Duodenal mucosa (tissue), 2 donors: ENCODE data around the gene AAMP.
"Not testable (repeated sequence)": the region's sequence is repeated elsewhere in the genome, so short reads cannot be mapped to it uniquely, and the experiment has no call there.

ENCODE experiments used
- H3K27ac ChIP-seq: one replicate; pipeline ENCODE4 v1.7.0; 2013; ENCODE audit warnings: low read depth, low read length
- H3K27me3 ChIP-seq, 2 donors: one replicate each; pipeline ENCODE4 v1.7.0; 2013; ENCODE audit warnings: low read length in 2 of 2, control low read depth in 1 of 2; ENCODE audit not compliant: insufficient read depth in 2 of 2, control insufficient read depth in 1 of 2
- H3K36me3 ChIP-seq, 2 donors: one replicate each; pipeline ENCODE4 v1.7.0; 2013; ENCODE audit warnings: low read length in 2 of 2, control low read depth in 1 of 2; ENCODE audit not compliant: insufficient read depth in 2 of 2, control insufficient read depth in 1 of 2
- H3K4me1 ChIP-seq, 2 donors: one replicate each; pipeline ENCODE4 v1.7.0; 2013; ENCODE audit warnings: low read length in 2 of 2, control low read depth in 1 of 2; ENCODE audit not compliant: insufficient read depth in 2 of 2, control insufficient read depth in 1 of 2
- H3K4me3 ChIP-seq, 2 donors: one replicate each; pipeline ENCODE4 v1.7.0; 2013; ENCODE audit warnings: low read length in 2 of 2, low read depth in 1 of 2
- H3K9ac ChIP-seq, 2 donors: one replicate each; pipeline ENCODE4 v1.7.0; 2013; ENCODE audit warnings: low read length in 2 of 2, low read depth in 1 of 2
- H3K9me3 ChIP-seq, 2 donors: one replicate each; pipeline ENCODE4 v1.7.0; 2013; ENCODE audit warnings: low read length in 2 of 2, control low read depth in 1 of 2; ENCODE audit not compliant: control insufficient read depth in 1 of 2

AAMP gene

DNA sequence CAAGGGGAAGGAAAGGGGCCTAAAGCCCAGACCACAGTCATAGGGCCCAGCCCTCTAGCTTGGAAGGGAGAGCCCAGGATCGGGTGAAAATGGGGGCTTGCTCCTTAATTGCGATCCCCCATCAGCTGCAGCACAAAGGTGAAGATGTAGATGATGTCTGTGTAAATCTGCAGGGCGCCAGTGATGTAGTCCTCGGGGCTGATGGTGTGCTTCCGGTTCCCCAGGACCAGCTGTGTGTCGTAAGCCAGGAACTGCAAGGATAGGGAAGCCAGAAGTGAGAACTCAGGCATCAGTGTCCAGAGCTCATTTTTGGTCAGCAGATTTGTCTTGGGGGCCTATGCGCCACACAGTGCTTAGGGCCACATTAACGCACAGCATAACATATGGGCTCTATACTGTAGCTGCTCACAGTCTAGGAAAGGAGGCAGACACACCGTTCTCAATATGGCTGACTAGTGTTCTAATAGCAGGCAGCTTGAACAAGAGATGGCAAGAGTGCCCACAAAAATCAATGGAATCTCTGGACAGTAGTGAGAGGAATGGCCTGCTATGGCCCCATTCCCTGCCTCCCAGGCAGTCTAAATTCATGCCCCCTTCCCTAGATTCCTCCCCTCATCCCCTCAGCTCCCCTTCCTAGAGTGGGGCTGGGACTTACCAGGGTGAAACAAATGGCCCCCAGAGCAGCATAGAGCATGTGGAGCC is 5.6 kb upstream of the AAMP start:
- no peak overlapping the region for H3K4me3 ChIP-seq
- H3K9me3 ChIP-seq: no peaks in the 10 kb centered on the region
- H3K27ac ChIP-seq: no peak overlapping the region
- H3K4me1 ChIP-seq: peaks cover 25 to 32% of the 10 kb centered on the region in 2 donors
- no peaks in the 10 kb centered on the region for H3K27me3 ChIP-seq
- peaks cover 64 to 70% of the 10 kb centered on the region in 2 donors for H3K36me3 ChIP-seq
- H3K9ac ChIP-seq: peak overlapping the region in 1 of 2 donors; percentile 28

DNA sequence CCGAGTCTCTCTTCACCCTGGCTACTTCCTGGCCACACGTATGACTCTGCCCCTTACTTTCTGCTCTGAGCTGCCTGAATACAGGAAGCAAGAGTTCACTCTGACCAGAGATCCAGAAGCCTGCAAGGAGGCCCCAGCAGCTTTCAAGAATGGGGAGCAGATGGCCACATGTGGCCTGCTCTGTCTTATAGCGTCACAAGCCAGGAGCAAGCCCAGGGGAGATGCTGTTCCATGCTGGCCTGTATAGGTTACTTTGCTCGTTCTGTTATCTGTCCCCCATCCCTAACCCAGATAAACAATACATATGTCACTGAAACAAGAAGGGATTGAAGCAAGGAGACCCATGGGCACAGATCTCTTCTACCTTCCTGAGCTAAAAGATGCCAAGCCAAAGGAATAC is 4.6 kb upstream of the AAMP start:
- Histone ChIP-seq H3K4me3 (no peak overlapping the region), H3K9me3 (no peaks in the 10 kb centered on the region), H3K36me3 (peaks cover 55 to 61% of the 10 kb centered on the region in 2 donors), H3K27ac (no peak overlapping the region), H3K4me1 (peaks cover 25 to 32% of the 10 kb centered on the region in 2 donors), H3K9ac (no peak overlapping the region), H3K27me3 (no peaks in the 10 kb centered on the region)

DNA sequence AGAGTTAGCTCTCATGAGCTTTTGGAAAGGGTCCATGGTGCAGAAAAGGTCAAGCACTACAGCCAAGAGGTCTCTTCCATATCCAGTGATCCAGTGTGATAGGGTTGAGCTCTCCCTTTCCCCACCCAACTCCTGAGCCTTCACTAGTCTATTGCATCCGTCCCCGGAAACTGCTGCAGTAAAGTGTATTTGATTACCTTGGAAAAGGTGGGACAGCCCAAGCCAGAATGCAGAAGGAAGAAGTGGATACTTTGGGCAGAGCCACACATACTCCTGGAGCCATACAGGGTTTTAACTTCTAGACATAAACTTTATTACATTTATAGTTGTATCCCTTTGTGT is 3.9 kb upstream of the AAMP start:
- no peaks in the 10 kb centered on the region for H3K9me3 ChIP-seq
- no peaks in the 10 kb centered on the region for H3K27me3 ChIP-seq
- H3K9ac ChIP-seq: no peak overlapping the region
- H3K4me3 ChIP-seq: no peak overlapping the region
- H3K36me3 ChIP-seq: peaks cover 50 to 54% of the 10 kb centered on the region in 2 donors
- H3K27ac ChIP-seq: no peak overlapping the region
- H3K4me1 ChIP-seq: peaks cover 31 to 37% of the 10 kb centered on the region in 2 donors

DNA sequence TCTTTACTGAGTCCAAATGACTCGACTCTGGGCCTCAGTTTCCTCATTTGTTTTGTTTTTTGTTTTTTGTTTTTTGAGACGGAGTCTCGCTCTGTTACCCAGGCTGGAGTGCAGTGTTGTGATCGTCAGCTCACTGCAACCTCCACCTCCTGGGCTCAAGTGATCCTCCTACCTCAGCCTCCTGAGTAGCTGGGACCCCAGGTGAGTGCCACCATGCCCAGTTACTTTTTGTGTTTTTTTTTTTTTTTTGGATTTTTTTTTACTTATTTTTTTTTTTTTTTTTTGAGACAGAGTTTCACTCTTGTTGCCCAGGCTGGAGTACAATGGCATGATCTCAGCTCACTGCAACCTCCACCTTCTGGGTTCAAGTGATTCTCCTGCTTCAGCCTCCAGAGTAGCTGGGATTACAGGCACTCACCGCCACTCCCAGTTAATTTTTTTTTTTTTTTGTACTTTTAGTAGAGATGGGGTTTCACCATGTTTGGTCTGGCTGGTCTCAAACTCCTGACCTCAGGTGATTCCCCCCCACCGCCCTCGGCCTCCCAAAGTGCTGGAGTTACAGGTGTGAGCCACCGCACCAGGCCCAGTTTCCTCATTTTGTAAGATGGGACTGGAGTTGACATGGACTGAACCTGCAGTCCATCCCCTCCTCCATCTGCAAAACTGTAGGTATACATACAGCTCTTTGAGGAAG is 3.4 kb upstream of the AAMP start:
- Histone ChIP-seq H3K36me3 (peaks cover 46 to 49% of the 10 kb centered on the region in 2 donors), H3K27ac (peak overlapping the region; percentile 39), H3K4me1 (peaks cover 34 to 38% of the 10 kb centered on the region in 2 donors), H3K9ac (peak overlapping the region in 1 of 2 donors; percentile 7)
- not testable (repeated sequence) for H3K9me3 ChIP-seq, H3K27me3 ChIP-seq, H3K4me3 ChIP-seq

DNA sequence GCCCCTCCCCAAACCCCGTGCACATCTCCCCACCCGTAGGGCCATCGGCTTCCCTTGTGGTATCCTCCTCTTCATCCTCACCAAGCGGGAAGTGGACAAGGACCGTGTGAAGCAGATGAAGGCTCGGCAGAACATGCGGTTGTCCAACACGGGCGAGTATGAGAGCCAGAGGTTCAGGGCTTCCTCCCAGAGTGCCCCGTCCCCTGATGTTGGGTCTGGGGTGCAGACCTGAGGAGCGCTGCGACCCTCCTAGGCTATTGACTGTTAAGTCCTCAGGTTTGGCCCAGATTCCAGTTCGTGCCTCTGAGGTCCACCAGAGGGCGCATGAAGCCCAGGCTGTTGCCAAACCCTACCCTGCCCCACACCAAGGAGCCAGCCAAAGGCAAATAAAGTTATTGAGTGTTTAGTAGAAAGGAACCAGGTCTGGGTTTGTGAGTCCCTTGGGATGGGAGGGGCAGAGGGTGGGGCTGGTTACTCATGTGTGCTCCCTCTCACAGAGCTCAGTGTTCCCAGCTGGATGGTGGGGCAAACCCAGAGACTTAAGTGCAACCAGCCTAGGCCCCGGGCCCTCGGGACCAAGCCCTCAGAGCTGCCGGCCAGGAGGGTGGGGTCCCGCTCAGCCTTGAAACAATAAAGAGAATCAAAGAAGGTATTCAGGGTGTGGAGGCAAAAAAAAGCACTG is 2.7 kb upstream of the AAMP start:
- H3K27ac ChIP-seq: peak overlapping the region; percentile 65

DNA sequence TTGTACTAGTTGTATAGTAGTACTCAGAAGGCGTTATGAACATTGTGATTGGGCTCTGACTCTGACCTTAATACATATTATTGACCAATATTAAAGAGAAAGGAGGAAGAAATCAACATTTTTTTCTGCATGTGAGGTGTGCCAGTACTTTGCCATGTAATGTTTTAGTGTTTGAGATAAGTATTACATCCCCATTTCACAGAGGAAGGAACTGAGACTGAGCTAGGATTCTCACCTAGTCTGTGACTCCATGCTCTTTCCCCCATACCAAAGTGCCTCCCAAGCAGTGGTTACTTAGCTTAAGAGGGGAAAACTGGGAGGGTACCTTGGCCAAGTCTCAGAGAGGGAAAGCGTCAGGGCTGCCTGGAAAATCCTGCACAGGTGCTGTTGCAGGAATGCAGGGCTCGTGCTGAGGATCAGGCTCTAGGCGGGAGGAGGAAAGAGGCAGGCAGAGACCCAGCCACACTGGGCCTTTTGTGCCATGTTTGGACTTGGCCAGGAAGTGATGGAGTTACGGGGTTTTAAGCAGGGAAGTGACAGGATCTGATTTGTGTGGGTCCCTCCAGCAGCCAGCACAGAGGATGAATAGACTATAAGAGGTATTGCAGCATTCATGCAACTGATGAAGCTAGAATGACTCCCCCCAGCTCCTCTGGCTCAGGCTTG is 2.1 kb upstream of the AAMP start:
- Histone ChIP-seq H3K27me3 (no peaks in the 10 kb centered on the region), H3K9ac (peak overlapping the region; percentile 74 to 78), H3K4me3 (peak overlapping the region; percentile 8 to 91), H3K4me1 (peaks cover 34 to 38% of the 10 kb centered on the region in 2 donors), H3K27ac (peak overlapping the region; percentile 65), H3K36me3 (peaks cover 33 to 44% of the 10 kb centered on the region in 2 donors), H3K9me3 (no peaks in the 10 kb centered on the region)

More for the DNA sequence above, 2.7 kb upstream of the AAMP start:
- Histone ChIP-seq H3K36me3 (peaks cover 40 to 44% of the 10 kb centered on the region in 2 donors), H3K9ac (peak overlapping the region; percentile 60 to 74), H3K27me3 (no peaks in the 10 kb centered on the region), H3K4me3 (peak overlapping the region in 1 of 2 donors; percentile 91), H3K4me1 (peaks cover 34 to 38% of the 10 kb centered on the region in 2 donors), H3K9me3 (no peaks in the 10 kb centered on the region)

DNA sequence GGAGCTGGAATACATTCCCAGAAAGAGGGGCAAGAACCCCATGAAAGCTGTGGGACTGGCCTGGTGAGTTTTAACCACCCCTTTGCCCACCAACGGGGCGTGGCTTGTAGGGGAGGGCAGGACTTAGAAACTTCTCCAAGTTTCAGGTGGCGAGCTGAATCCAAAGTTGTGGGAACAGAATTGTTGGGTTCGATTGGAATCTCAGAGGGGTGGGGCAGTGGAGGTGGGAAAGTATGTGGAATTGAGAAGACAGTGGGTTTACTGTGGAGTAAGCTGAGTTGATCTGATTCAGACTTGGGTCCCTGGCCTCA is 1.5 kb upstream of the AAMP start:
- H3K27me3 ChIP-seq: no peaks in the 10 kb centered on the region
- peaks cover 33 to 44% of the 10 kb centered on the region in 2 donors for H3K36me3 ChIP-seq
- peak overlapping the region; percentile 87 to 91 for H3K4me3 ChIP-seq
- H3K9ac ChIP-seq: peak overlapping the region; percentile 74 to 78
- no peak overlapping the region for H3K27ac ChIP-seq
- H3K4me1 ChIP-seq: peaks cover 34 to 38% of the 10 kb centered on the region in 2 donors
- no peaks in the 10 kb centered on the region for H3K9me3 ChIP-seq

DNA sequence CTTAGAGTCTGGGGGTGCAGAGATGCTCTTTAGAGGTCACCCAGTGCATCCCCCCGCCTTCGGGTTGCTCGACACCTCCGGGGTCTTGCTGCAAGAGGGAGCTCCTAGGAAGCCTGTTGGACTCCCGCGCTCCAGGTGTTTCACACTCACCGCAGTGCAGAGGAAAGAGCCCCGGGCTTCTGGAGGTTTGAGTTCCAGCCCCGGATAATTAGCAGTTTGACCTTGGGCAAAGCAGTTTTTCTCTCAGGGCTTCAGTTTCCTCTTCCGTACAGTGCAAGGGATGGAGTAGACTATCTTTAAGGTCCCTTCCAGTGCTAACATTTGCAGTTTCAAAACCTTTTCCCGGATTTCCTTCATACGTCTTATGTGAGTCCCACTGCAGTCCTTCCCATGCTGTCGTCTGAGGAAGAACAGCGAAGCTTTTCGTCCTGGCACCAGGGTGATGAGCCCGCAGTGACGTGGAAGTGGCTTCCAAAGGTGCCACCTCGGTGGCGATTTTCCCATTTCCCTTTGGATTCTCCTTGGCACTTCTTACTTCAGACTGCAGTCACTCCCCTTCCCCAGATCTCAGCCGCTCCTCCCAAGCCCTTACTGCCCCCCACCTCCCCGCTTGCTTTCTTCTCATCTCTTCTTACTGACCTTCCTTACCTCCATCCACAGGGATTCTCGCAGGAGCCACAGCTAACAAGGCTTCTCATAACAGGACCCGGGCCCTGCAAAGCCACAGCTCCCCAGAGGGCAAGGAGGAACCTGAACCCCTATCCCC is 967 bp upstream of the AAMP start:
- peak overlapping the region; percentile 74 to 78 for H3K9ac ChIP-seq
- peaks cover 32 to 44% of the 10 kb centered on the region in 2 donors for H3K36me3 ChIP-seq
- H3K9me3 ChIP-seq: no peaks in the 10 kb centered on the region
- peak overlapping the region; percentile 87 to 91 for H3K4me3 ChIP-seq
- H3K4me1 ChIP-seq: peaks cover 34 to 39% of the 10 kb centered on the region in 2 donors
- peak overlapping the region; percentile 13 for H3K27ac ChIP-seq
- H3K27me3 ChIP-seq: no peaks in the 10 kb centered on the region

DNA sequence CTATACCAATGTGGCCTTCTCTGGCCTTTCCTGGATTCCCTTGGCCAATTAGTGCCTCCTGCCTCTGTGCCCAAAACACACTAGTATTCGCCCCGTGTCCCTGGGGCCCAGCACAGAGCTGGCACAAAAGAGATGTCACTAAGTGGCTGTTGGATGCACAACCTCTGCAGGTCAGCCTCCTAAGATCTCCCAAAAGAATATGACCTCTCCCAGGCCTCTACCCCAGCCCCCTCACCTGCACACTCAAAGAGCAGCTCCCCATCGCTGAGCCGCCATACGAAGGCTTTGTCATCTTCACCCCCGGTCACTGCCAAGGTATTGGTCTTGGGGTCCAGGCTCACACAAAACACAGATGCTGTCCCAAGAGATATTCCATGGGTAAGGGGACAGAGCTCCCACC is 2.7 kb downstream of the AAMP start:
- no peak overlapping the region for H3K9ac ChIP-seq
- H3K36me3 ChIP-seq: peaks cover 16 to 37% of the 10 kb centered on the region in 2 donors
- no peaks in the 10 kb centered on the region for H3K27me3 ChIP-seq
- no peaks in the 10 kb centered on the region for H3K9me3 ChIP-seq
- H3K4me3 ChIP-seq: no peak overlapping the region
- peaks cover 57 to 59% of the 10 kb centered on the region in 2 donors for H3K4me1 ChIP-seq
- H3K27ac ChIP-seq: no peak overlapping the region
